K562 (cell line): Measurements from ENCODE around the gene CACNA1C. TPM values are rescaled to one million over a fixed set of nuclear protein-coding genes. Genes with fewer than 3 reads are reported as not detected.

ENCODE experiments used
- ATAC-seq: fragments of 200-7000 bp; cut with Tn5 transposase; 3 replicates; pipeline ENCODE4 v1.9.1; 2020; ENCODE audit warnings: moderate library complexity
- BruUV-seq: library from RNA; stranded (reverse); fragments of 400-500 nt; replicated peaks from 2 replicates; lab custom pipeline; 2021; lab: Mats Ljungman, UMichigan
- CTCF ChIA-PET: fragments of 300-600 bp; formaldehyde crosslinking; extraction: SDS; loops from one replicate; lab custom pipeline; 2021; ENCODE audit warnings: low intra/inter-chr PET ratio; lab: Yijun Ruan, JAX
- POLR2A ChIA-PET: fragments of 300-600, 350-650 bp; sonication (Branson Sonifier 250); formaldehyde crosslinking; extraction: SDS; loops from one replicate; lab custom pipeline; 2021; ENCODE audit warnings: antibody characterized with exemption, inconsistent platforms; lab: Yijun Ruan, JAX
- DNase-seq, 4 experiments: peaks; one replicate each; pipeline versions ENCODE4 v3.0.0 to v3.0.0-alpha.2; 2011 to 2018; ENCODE audit warnings: low spot score in 3 of 4, mixed read lengths in 3 of 4; ENCODE audit errors: extremely low read depth in 1 of 4
- FAIRE-seq: peaks from 2 replicates; lab custom pipeline; 2011; peaks lifted over from hg19 to GRCh38; lab: Jason Lieb, UNC
- H2AFZ ChIP-seq: 2 replicates; pipeline ENCODE4 v1.6.0; 2011; ENCODE audit warnings: low read depth, low read length, control low read depth, inconsistent platforms
- H3K27ac ChIP-seq: fragments of 200-600 bp; 3 replicates; pipeline ENCODE4 v1.8.0; 2011; ENCODE audit warnings: low read depth, mild to moderate bottlenecking, control low read depth, inconsistent platforms, low read length, moderate library complexity, mixed read lengths; ENCODE audit errors: extremely low read depth
- H3K27me3 ChIP-seq, 2 experiments: fragments of 300-600 bp in 1 of 2; 2 replicates in 1 of 2; 3 replicates in 1 of 2; pipeline versions ENCODE4 v1.6.0 to v1.8.0; 2011; ENCODE audit warnings: inconsistent platforms in 2 of 2, low read length in 2 of 2, mild to moderate bottlenecking in 1 of 2, mixed read lengths in 1 of 2, moderate library complexity in 1 of 2; ENCODE audit not compliant: control insufficient read depth in 2 of 2, insufficient read depth in 2 of 2
- H3K36me3 ChIP-seq: fragments of 300-600 bp; 3 replicates; pipeline ENCODE4 v1.8.0; 2011; ENCODE audit warnings: mild to moderate bottlenecking, low read length, inconsistent platforms; ENCODE audit not compliant: control insufficient read depth, insufficient read depth
- H3K4me1 ChIP-seq, 2 experiments: fragments of 200-600 bp in 1 of 2; replicated peaks in 1 of 2; 2 replicates in 1 of 2; 3 replicates in 1 of 2; pipeline versions ENCODE4 v1.5.1 to v1.8.0; 2011; ENCODE audit warnings: inconsistent platforms in 2 of 2, low read length in 2 of 2, mild to moderate bottlenecking in 1 of 2, mixed read lengths in 1 of 2, moderate library complexity in 1 of 2; ENCODE audit not compliant: control insufficient read depth in 2 of 2, insufficient read depth in 2 of 2
- H3K4me2 ChIP-seq: 2 replicates; pipeline ENCODE4 v1.6.1; 2011; ENCODE audit warnings: low read length, control low read depth, inconsistent platforms, mixed read lengths; ENCODE audit not compliant: insufficient read depth
- H3K4me3 ChIP-seq: fragments of 200-600 bp; sonication (generic), shearing (Covaris generic); 2 replicates; pipeline ENCODE4 v1.5.1; 2016; ENCODE audit warnings: control low read depth, inconsistent platforms
- H3K79me2 ChIP-seq: fragments of 200-600 bp; 3 replicates; pipeline ENCODE4 v1.8.0; 2011; ENCODE audit warnings: low read length, inconsistent platforms; ENCODE audit not compliant: control insufficient read depth, insufficient read depth
- H3K9ac ChIP-seq, 2 experiments: 2 replicates each; pipeline versions ENCODE4 v1.6.0 to v1.6.1; 2011; ENCODE audit warnings: low read depth in 2 of 2, low read length in 2 of 2, control low read depth in 1 of 2, inconsistent platforms in 1 of 2, mild to moderate bottlenecking in 1 of 2, mixed read lengths in 1 of 2; ENCODE audit not compliant: insufficient read depth in 1 of 2
- H3K9me1 ChIP-seq: one replicate; pipeline ENCODE4 v1.6.0; 2011; ENCODE audit warnings: inconsistent platforms, mild to moderate bottlenecking, low read length, moderate library complexity; ENCODE audit not compliant: control insufficient read depth, insufficient read depth
- H3K9me3 ChIP-seq: replicated peaks from 2 replicates; pipeline ENCODE4 v1.5.1; 2011; ENCODE audit warnings: low read depth, low read length, inconsistent platforms; ENCODE audit not compliant: control insufficient read depth, insufficient read depth
- H4K20me1 ChIP-seq: replicated peaks from 2 replicates; pipeline ENCODE4 v1.6.1; 2011; ENCODE audit warnings: low read length, inconsistent platforms, mixed read lengths; ENCODE audit not compliant: control insufficient read depth, insufficient read depth
- FOXK1 ChIP-seq: sonication (generic); formaldehyde crosslinking; IDR thresholded peaks from 2 replicates; pipeline ENCODE4 v1.8.0; 2022; ENCODE audit warnings: missing genetic modification reagents, mild to moderate bottlenecking, borderline replicate concordance
- GMEB1 ChIP-seq: fragments of 250-450 bp; sonication (Bioruptor Pico); IDR thresholded peaks from 2 replicates; pipeline ENCODE4 v1.4.0; 2020; ENCODE audit warnings: mild to moderate bottlenecking
- MEIS2 ChIP-seq: fragments of 450-650 bp; IDR thresholded peaks from 2 replicates; pipeline ENCODE4 v1.6.1; 2014; ENCODE audit warnings: mild to moderate bottlenecking; ENCODE audit not compliant: partially characterized antibody
- NCOA4 ChIP-seq: fragments of 450-650 bp; IDR thresholded peaks from 2 replicates; pipeline ENCODE4 v1.6.1; 2018; ENCODE audit warnings: mild to moderate bottlenecking; ENCODE audit not compliant: partially characterized antibody
- PHTF2 ChIP-seq: fragments of 250-450 bp; sonication (Bioruptor Pico); IDR thresholded peaks from 2 replicates; pipeline ENCODE4 v1.5.0; 2021; ENCODE audit warnings: mild to moderate bottlenecking
- PTTG1 ChIP-seq: fragments of 450-650 bp; IDR thresholded peaks from 2 replicates; pipeline ENCODE4 v1.6.1; 2016; ENCODE audit warnings: low read depth, mild to moderate bottlenecking, missing genetic modification characterization, missing compliant biosample characterization
- RFX7 ChIP-seq: fragments of 250-450 bp; sonication (Bioruptor Pico); IDR thresholded peaks from 2 replicates; pipeline ENCODE4 v1.5.1; 2021; ENCODE audit warnings: mild to moderate bottlenecking
- SIN3B ChIP-seq: fragments of 450-650 bp; IDR thresholded peaks from 2 replicates; pipeline ENCODE4 v1.6.1; 2017; ENCODE audit warnings: low read depth, mild to moderate bottlenecking, moderate library complexity
- U2AF2 ChIP-seq: fragments of 200-400 bp; formaldehyde crosslinking; optimal IDR thresholded peaks from 2 replicates; pipeline ENCODE3; 2017; ENCODE audit warnings: low read depth, mild to moderate bottlenecking, low read length
- ZEB2 ChIP-seq: fragments of 450-650 bp; IDR thresholded peaks from 2 replicates; pipeline ENCODE4 v1.6.1; 2016
- ZFX ChIP-seq: sonication (generic); formaldehyde crosslinking; IDR thresholded peaks from 2 replicates; pipeline ENCODE4 v1.8.0; 2022; ENCODE audit warnings: mild to moderate bottlenecking, missing genetic modification reagents, moderate library complexity
- ZNF282 ChIP-seq: sonication (generic); formaldehyde crosslinking; IDR thresholded peaks from 2 replicates; pipeline ENCODE4 v1.8.1; 2023; ENCODE audit warnings: missing genetic modification reagents
- ZNF79 ChIP-seq: fragments of 250-450 bp; sonication (Bioruptor Pico); IDR thresholded peaks from 2 replicates; pipeline ENCODE4 v1.4.0; 2020; ENCODE audit warnings: low read depth, mild to moderate bottlenecking, moderate library complexity
- WGBS: fragments of 100-300 bp; shearing (Covaris generic); methylation state at CpG from one replicate; pipeline ENCODE4 v1.1.6; 2016; ENCODE audit warnings: low coverage, mixed read lengths; ENCODE audit not compliant: insufficient coverage; ENCODE audit errors: missing lambda C conversion rate; 5-methylcytosine and 5-hydroxymethylcytosine counted together
- in situ Hi-C: fragments of 300-500 bp; cut with MboI; formaldehyde crosslinking; loops from 4 replicates; pipeline ENCODE4 v1.15.0; 2018; ENCODE audit warnings: inconsistent platforms, mixed read lengths
- intact Hi-C: fragments of 100-400 bp; cut with micrococcal nuclease; formaldehyde crosslinking; loops from 2 replicates; pipeline ENCODE4 v1.14.2; 2022
- polyA plus RNA-seq, 8 experiments: library from polyadenylated mRNA; depleted of rRNA in 4 of 8; stranded (reverse) in 5 of 8; unstranded in 3 of 8; fragments of >200 nt; fragmentation: Nextera tagmentation in 2 of 8; fragmentation: Illumina TruSeq in 1 of 8; extraction: Ambion mirVana in 2 of 8; extraction: Trizol in 1 of 8; gene quantifications; 2 replicates each; pipeline versions ENCODE4 v1.2.1 to v1.2.3, GENCODE V29; 2011 to 2014; ENCODE audit warnings: inconsistent platforms in 1 of 8, missing spikeins in 1 of 8
- total RNA-seq, 7 experiments: library from RNA; depleted of rRNA in 6 of 7; stranded (reverse); fragments of >200 nt in 6 of 7; fragmentation: Illumina TruSeq in 2 of 7; extraction: Trizol in 2 of 7; gene quantifications; 2 replicates each; pipeline versions ENCODE4 v1.2.1 to v1.2.3, GENCODE V29; 2011 to 2021; ENCODE audit warnings: low replicate concordance in 1 of 7
- TF ChIP-seq, protein P1 (sequence below): fragments of 200-800 bp; sonication (Bioruptor generic); IDR thresholded peaks from 2 replicates; pipeline ENCODE4 v1.6.1; 2017; ENCODE audit warnings: missing genetic modification characterization, missing compliant biosample characterization

CACNA1C gene
- total and polyA plus RNA-seq, 9 of the 15 experiments (the other 6 are each of a cell fraction or from before 2014, with no cell fraction given) = not detected

- H3K9ac ChIP-seq = no peak overlapping the region
- ChIA-PET CTCF (no interaction called here), POLR2A (interaction anchor here (0.7 to 1.7 kb wide), 2 partner anchors 9 to 777 kb away, joined by 3 to 4 read pairs; no protein-coding TSS in a partner anchor)
- H3K79me2 ChIP-seq = no peaks in the 10 kb centered on the region
- in situ Hi-C loops = no loop called here
- no peaks in the 10 kb centered on the region for H3K36me3 ChIP-seq
- H3K27ac ChIP-seq = no peak overlapping the region
- no peak overlapping the region for H3K4me3 ChIP-seq
- no peak for FAIRE-seq
- no TSS peak for BruUV-seq
- DNase-seq = no peak
- no peaks in the 10 kb centered on the region for H3K9me3 ChIP-seq
- no peaks in the 10 kb centered on the region; the same call in 1 of the 2 replicates for H4K20me1 ChIP-seq
- intact Hi-C loops = loop anchor here (10.0 kb wide), 1 partner anchor 238 kb away; no protein-coding TSS in a partner anchor
- no peak for TF ChIP-seq U2AF2
- no peak for TF ChIP-seq ZEB2
- TF ChIP-seq ZNF282 (CRISPR knock-in tag) = no peak
- no peak for TF ChIP-seq PTTG1
- no peak for TF ChIP-seq GMEB1 (CRISPR knock-in tag)
- no peak for TF ChIP-seq PHTF2 (CRISPR knock-in tag)
- TF ChIP-seq MEIS2 = no peak
- no peak for TF ChIP-seq FOXK1 (CRISPR knock-in tag)
- TF ChIP-seq ZFX (CRISPR knock-in tag) = no peak
- no peak for TF ChIP-seq SIN3B
- no peak for TF ChIP-seq RFX7 (CRISPR knock-in tag)
- no peak for TF ChIP-seq ZNF79 (CRISPR knock-in tag)
- TF ChIP-seq, protein P1, sequence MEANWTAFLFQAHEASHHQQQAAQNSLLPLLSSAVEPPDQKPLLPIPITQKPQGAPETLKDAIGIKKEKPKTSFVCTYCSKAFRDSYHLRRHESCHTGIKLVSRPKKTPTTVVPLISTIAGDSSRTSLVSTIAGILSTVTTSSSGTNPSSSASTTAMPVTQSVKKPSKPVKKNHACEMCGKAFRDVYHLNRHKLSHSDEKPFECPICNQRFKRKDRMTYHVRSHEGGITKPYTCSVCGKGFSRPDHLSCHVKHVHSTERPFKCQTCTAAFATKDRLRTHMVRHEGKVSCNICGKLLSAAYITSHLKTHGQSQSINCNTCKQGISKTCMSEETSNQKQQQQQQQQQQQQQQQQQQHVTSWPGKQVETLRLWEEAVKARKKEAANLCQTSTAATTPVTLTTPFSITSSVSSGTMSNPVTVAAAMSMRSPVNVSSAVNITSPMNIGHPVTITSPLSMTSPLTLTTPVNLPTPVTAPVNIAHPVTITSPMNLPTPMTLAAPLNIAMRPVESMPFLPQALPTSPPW (CRISPR knock-in tag) = no peak
- no peak for TF ChIP-seq NCOA4
- no peaks in the 10 kb centered on the region for H3K9me1 ChIP-seq
- 2% methylated on average over 8 of the region's 8 CpGs for WGBS
- peaks cover 17 to 48% of the 10 kb centered on the region in 2 experiments for H3K27me3 ChIP-seq
- H3K4me1 ChIP-seq = peaks cover 0 to 7% of the 10 kb centered on the region in 2 experiments; a peak in 3 of 5 replicates
- H3K4me2 ChIP-seq = no peak overlapping the region
- no peak overlapping the region for H2AFZ ChIP-seq
- no peak for ATAC-seq
Measured at GRCh38 chr12:2032506-2032905, 20.3 kb upstream of the CACNA1C start.
